HL-60/S4 treated with retinoic acid at 250 ng/mL for 4 days and 3 days (cell line): ENCODE measurements around the gene RAB8A.

Experiments
- in situ Hi-C: fragments of 300-500 bp; cut with MboI; formaldehyde crosslinking; loops from 2 replicates; pipeline ENCODE4 v1.7.0; 2022; ENCODE audit warnings: low sequenced_read_pairs

Gene RAB8A

DNA sequence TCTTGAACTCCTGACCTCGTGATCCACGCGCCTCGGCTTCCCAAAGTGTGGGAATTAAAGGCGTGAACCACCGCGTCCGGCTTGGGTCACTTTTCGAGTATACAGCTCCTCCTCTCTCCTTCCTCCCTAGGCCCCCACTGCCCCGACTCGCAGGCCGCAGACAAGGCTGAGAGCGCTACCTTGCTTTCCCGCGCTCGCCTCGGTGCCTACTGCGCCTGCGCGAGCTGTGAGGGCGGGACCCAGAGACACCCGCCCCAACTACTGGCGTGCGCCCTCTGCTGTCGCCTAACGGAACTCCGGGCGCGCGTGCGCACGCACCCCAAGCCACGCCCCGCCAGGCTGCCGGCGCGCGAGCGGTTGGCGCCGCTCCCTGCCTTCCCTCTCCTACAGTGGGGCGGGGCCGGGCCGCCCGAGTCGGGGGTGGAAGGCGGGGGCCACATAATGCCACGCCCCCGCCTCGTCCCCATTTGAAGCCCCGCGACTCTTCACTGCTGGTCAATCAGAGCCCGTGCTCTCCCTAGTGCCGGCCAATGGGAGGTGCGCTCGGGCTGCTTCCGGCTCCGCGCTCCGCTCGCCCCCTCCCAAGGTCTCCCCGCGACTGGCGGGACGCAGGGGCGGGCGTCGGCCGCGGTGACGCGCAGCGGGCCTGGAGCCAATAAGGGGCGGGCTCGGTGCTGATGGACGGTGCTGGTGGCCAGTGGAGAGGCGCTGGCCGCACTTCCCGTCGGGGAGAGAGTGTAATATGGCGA, at the start of gene RAB8A:
RAB8A (plus strand) TSS at position 730 of the 749 bp plus-strand sequence; CDS start at position 743, 13 bp downstream.
- in situ Hi-C loops: no loop called here

- in situ Hi-C loops: no loop called here
Observed at GRCh38 chr19:16061943-16062342, 49.7 kb upstream of the RAB8A start.

- in situ Hi-C loops: no loop called here
Observed at GRCh38 chr19:16062789-16063188, 48.9 kb upstream of the RAB8A start.

GRCh38 chr19:16064209-16064889, 47.3 kb upstream of the RAB8A start:
- in situ Hi-C loops: no loop called here

DNA sequence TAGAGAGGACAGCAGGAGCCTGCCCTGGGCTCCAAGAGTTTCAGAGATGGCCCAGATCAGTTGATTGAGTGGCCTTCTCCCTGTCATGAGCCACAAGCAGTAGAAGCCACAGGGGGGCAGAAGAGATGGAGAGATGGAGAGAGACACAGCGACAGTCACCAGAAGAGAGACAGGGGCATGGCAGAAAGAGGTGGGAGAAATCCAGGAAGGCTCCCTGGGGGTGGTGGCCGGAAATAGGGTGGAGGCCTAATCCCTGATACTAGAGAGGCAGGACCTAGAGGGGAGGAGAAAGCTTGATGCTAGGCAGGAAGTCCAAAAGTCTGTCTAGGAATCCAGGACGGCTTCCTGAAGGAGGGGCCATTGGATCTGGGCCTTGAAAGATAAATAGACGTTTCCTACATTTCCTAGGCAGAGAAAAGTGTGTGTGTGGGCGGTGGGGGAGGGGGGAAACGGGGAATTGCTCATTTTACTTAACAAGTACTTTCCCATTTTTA, 45.0 kb upstream of the RAB8A start:
- in situ Hi-C loops: no loop called here

DNA sequence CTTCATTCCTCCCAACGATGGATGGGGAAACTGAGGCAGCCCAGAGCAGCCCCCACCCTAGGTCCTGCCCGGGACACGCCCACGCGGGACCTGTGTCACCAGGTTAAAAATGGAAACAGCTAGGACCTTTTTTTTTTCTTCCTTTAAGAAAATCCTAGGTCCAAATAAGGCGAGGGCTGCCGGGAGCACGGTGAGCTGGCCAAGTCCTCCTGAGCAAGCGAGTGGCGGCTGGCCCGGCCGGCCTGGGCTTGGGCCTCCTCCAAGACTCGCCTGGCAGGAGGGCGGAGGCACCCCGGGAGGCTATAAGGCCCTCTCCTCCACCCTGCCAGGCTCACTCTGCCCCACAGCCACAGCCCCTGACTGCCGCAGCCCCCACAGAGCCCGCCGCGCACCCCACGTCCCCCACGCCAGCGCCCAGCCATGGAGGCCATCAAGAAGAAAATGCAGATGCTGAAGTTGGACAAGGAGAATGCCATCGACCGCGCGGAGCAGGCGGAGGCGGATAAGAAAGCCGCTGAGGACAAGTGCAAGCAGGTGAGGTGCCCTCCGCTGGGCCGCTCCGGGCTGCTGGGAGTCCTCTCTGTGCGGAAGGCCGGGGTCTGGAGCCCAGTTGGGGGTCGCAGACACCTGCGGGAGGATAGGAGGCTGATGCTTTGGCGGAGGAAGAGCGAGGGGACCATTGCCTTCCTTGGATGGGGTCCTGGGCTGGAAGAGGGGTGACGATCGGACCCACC, 44.3 kb upstream of the RAB8A start:
- in situ Hi-C loops: no loop called here

DNA sequence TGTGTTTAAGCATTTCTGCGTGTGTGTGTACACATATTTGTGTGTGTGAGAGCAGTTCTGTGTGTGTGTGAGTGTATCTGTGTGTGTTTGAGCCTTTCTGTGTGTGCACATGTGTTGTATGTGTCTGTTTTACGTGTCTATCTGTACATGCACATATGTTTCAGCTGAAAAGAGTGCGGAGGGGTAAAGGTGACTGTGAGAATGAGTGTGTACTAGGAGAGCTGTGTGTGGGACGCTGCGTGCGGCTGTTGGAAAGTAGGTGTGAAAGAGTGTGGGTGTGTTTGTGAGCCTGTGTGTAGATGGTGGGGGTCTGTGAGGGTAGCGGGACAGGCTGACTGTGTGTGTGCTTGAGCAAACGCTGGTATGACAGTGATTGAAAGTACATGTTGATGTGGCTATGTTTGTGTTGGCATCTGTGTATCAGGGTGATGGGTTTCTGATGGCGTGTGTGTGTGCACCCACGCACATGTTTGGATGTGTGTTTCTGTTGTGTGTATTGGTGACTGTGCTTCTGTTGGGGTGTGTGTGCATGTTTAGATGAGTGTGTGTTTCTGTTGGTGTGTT, 42.9 kb upstream of the RAB8A start:
- in situ Hi-C loops: no loop called here

DNA sequence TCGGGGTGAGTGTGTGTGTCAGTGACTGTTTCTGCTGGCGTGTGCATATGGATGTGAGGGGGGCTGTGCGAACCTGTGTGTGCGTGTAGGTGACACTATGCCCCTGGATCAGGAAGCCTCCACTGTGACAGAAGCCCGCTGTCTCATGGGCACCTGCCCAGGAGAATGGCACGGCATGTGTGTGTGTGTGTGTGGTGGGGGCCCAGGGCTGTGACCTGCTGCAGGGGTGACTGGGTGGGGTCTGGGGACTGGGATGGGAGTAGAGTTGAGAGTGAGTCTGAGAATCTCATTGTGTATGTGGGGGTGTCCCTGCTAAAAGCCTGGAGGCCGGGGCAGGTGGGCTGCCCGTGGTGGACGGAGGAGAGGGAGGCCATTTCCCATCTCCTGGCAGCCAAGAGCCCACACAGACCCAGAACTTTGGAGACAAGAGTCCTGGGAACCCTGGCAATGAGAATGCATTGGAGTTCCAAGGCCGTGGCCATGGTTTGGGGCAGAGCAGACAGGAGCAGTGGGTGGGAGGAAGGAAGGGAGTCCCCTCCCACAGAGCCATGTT, 41.8 kb upstream of the RAB8A start:
- in situ Hi-C loops: no loop called here

- in situ Hi-C loops: no loop called here
Observed at GRCh38 chr19:16070366-16070990, 41.2 kb upstream of the RAB8A start.

DNA sequence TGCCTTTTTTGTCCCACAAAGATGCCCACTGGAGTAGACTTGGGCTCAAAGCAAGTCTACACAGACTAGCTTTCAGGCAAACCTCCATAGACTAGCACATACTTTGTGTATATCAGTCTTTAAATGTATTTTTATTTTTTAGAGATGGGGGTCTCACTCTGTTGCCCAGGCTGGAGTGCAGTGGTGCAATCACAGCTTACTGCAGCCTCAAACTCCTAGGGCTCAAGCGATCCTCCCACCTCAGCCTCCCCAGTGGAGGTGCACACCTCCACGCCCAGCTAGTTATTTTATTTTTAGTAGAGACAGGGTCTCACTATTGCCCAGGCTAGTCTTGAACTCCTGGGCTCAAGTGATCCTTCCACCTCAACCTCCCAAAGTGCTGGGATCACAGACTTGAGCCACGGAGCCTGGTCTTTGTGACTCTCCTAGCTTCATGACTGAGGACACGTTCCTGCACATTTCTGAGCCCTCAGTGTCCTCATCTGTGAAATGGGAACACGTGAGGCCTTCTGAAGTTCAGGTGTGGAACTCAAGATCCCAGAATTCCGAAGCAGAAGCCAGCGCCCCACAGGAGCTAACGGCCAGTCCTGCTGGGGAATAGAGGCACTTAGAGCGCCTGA, 40.5 kb upstream of the RAB8A start:
- in situ Hi-C loops: no loop called here

DNA sequence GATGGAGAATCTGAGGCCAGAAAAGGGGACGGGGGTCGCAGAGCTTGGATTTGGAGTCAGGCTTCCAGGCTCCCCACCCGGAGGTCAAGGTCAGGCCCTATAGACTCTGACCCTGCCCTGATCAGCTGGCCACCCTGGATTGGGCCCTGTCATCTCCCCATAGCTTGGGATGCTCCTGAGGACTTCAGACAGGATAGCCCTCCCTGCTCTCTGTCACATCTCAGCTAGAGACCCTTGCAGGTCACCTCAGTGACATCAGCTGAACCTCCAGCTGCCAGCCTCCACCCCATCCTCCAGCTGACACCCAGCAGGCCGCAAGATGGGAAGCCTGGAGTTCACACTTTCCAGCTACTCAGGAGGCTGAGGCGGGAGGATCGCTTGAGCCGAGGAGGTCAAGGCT, 38.2 kb upstream of the RAB8A start:
- in situ Hi-C loops: no loop called here

- in situ Hi-C loops: no loop called here
Observed at GRCh38 chr19:16073988-16074387, 37.7 kb upstream of the RAB8A start.

DNA sequence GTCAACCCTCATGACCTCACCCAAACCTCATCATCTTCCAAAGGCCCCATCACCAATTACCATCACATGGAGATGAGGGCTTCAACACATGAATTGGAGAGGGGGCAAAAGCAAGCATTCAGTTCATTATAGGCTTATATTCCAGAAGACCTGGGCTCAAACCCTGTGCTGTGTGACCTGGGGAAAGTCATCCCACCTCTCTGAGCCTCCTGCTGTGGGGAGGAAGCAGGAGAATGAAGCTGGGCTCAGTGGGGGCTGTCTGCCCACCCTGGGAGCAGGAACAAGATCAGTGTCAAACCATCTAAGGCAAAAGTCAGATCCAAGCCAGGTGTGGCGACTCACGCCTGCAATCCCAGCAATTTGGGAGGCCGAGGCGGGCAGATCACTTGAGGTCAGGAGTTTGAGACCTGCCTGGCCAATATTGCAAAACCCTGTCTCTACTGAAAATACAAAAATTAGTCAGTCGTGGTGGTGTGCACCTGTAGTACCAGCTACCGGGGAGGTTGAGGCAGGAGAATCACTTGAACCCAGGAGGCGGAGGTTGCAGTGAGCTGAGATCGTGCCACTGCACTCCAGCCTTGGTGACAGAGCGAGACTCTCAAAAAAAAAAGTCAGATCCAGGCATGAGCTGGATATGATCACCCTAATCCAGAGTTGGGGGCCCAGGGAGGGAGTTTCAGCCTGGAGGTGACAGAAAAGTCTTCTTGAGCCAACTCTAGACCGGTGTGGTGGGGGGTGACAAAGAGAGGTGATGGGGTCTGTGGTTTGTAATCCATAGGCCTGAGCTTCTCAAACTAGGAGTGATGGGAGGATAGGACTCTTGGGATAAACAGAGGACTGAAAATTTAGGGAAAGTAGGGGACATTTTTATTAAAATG, 37.0 kb upstream of the RAB8A start:
- in situ Hi-C loops: no loop called here

GRCh38 chr19:16075430-16076153, 36.1 kb upstream of the RAB8A start:
- in situ Hi-C loops: no loop called here

GRCh38 chr19:16076154-16076957, 35.3 kb upstream of the RAB8A start, which contains the start of gene TPM4:
TSS of gene TPM4 (plus strand) at chr19:16076495. CDS start at chr19:16076566, 71 bp downstream.
- in situ Hi-C loops: no loop called here

DNA sequence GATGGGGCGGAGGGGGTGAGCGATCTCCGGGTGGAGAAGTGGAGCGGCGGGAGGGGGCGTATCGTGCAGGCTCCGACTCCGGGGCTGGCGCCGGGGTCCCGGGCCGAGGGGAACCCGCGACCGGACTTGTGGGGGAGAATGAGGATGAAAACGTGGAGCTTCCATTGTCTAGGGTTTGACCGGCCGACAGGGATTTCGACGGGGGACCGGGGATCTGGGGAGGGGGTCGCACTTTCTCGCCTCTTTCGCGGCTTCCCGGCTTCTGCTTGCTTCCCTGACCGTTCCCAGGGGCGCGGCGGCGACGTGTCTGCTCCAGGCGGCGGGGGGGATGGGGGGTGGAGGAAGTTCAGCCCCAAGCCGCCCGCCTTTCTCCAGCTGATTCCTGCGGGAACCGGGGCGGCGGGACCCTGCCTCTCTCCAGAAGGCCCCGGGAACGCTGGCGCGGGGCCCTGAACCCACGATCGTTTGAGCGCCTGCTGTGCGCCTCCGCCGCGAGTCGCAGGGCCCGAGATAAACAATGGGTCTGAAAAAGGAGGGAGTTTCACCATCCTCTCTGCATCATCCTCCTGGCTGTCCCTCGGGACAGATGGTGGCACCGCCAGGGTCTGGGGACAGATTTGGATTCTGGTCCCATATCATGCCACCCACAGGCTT, 34.6 kb upstream of the RAB8A start:
- in situ Hi-C loops: no loop called here
